Measurements from ENCODE around the gene MGAT4D.
"Not testable (repeated sequence)": the region's sequence is repeated elsewhere in the genome, so short reads cannot be mapped to it uniquely, and the experiment has no call there.

The MGAT4D gene

DNA sequence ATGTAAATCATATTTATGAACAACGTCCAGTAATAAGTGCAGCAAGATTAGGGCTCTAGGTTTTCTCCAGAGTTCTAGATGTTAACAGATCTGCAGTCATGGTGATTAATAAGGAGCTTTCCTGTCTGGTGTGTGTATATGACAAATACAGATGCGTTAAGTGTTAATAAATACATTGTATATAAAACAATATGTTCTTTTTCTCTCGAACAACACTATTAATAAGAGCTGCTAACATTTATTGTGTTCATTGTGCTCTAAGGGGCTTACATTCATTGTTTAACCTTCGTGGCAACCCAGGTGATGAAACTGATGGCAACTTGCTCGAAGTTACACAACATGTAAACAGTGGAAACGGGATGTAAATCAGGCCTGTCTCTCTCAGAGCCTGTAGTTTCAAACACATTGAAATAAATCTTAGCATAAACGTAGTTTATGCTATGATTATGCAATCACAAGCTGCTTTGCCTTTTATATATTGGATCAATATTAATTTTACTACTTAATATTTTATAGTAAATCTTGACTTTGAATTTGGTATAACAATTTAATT lies 70.1 kb downstream of the MGAT4D start:
- no peak for DNase-seq

DNA sequence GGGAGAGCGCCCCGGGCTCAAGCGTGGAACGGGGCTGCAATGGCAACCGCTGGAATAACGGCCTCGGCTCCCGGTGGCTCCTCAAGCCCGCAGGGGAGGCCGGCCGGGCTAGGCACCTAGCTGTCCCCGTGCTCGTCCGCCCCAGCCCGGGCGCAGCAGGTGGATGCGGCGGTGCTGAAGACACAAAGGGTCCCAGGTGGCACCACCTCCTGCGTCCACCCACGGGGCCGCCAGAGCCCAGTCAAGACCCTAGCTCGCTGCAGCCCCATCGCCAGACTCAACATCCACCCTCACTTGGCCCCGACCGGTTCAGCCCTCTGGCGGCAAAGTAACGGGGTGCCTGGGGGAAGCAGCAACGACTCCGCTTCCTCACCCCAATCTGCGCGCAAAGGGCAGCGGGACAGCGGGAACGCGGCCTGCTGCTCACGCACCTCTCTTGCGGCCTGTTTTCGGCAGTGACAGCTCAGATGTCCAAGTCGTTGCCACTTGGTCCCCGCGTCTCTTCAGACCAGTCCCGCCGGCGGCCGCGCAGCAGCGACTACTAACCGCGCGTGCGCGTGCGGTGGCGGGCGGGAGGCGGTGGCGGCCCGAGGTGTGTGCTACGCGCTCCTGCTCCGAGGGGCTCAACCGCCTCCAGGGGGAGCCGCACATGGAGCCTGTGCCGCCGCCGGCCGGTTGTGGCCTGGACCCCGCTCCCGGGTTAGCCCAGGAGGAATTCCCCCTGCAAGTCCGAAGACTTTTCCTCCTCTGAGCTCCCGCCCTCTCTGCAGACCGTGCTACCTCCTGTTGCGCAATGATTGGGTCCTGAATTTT lies 70.8 kb downstream of the MGAT4D start, which contains the start of gene CLGN:
Gene CLGN, minus strand, starts transcription at position 543 of the 813 bp plus-strand sequence. CDS start 14,570 bp downstream, outside the sequence.
- no peak for DNase-seq

DNA sequence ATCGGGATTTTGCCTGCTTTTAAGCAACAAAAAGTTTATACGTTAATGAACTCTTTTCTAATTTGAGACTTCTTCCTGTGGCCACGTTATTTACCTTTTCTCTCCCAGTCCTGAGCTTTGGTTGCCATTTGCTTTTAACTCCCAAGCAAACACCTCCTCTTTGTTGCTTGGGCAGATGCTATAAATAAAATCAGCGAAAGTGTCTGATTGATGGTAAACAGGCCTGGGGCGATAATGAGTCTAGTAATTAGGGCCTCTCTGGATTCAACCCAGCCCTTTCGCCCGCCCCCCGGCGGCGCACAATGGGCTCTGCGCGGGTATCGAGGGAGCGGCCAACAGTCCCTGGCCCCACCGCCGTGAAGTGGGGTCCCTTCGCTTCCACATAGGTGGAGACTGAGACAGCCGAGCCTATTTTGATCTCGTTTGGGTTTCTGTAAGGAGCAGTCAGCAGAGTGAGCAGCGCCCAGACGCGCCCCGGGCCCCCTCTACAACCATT lies 71.4 kb downstream of the MGAT4D start:
- no peak for DNase-seq

DNA sequence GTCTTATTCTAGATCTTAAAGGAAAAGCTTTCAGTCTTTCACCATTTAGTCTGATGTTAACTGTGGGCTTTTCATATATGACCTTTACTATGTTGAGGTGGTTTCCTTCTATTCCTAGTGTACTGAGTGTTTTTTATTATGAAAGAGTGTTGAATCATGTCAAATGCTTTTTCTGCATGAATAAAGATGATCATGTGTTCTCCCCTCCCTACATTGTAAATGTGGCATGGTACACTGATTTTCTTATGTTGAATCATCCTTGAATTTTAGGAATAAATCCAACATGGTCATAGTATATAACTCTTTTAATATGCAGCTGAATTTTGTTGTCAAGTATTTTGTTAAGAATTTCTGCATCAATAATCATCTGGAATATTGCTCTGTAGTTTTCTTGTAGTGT lies 75.0 kb downstream of the MGAT4D start:
- no peak for DNase-seq

DNA sequence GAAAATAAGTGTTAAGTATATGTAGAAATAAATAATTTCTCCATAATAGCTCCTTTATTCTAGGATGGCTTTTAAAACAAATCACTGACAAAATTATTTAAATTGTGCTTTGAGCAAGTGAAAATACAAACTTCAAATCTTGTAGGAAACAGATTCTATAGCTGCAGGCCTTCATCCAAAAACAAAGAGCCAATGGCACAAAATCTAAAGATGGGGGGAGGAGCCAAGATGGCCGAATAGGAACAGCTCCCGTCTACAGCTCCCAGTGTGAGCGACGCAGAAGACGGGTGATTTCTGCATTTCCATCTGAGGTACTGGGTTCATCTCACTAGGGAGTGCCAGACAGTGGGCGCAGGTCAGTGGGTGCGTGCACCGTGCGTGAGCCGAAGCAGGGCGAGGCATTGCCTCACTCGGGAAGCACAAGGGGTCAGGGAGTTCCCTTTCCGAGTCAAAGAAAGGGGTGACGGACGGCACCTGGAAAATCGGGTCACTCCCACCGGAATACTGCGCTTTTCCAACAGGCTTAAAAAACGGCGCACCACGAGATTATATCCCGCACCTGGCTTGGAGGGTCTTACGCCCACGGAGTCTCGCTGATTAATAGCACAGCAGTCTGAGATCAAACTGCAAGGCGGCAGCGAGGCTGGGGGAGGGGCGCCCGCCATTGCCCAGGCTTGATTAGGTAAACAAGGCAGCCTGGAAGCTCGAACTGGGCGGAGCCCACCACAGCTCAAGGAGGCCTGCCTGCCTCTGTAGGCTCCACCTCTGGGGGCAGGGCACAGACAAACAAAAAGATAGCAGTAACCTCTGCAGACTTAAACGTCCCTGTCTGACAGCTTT lies 84.7 kb downstream of the MGAT4D start:
- not testable (repeated sequence) for DNase-seq

DNA sequence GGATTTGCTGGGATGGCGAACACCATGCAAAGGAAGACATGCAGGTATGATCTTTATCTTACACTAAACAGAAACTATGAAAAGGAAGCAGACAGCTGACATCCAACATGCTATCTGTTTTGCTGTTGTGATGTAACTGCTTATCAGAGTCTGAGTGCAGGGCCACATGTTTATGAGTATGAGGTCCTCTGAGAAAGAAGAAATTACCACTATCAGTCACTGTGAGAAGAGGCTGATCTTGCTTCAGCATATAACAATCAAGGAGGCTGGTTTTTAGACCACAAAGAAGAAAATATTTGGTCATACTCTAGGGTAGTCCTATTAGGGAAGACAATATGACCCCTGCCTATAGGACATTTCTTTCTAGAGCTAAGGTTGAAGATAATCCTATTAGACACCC lies 89.1 kb downstream of the MGAT4D start:
- DNase-seq: no peak

DNA sequence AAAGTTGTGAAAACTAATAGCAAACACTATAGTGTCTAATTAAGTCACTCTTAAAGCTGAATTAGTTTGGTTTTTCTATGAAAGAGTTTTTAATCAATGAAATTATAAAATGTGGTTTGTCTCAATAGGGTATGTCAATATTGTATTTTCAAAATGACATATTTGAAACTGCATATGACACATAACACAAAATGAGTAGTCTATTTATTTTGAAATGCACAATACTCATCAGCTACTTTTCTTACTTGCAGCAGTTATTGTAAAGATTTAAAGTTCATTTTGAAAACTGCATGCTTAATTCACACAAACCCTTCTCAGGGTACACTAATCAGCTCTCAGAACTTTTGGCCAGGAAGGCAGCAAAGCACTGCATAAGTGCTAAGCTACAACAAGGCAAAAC lies 91.8 kb downstream of the MGAT4D start:
- no peak for DNase-seq

DNA sequence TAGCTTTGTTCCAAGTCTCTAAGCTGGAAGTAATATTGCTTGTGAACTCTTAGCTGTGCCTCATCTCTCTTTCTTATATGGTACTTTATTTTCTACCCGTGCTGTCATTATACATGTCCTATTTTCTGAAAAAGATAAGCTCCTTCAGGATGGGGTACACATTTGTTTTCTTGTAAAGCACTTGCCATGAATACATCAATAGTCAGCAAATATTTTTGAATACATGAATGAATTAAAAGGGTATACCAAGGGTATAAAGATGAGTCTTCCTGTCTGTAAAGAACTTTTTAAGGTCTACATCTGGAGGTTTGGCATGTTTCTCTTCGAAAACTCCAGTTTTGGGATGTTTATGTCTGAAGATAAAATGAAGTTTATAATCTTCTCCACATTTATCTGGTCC lies 98.0 kb downstream of the MGAT4D start:
- DNase-seq: no peak

DNA sequence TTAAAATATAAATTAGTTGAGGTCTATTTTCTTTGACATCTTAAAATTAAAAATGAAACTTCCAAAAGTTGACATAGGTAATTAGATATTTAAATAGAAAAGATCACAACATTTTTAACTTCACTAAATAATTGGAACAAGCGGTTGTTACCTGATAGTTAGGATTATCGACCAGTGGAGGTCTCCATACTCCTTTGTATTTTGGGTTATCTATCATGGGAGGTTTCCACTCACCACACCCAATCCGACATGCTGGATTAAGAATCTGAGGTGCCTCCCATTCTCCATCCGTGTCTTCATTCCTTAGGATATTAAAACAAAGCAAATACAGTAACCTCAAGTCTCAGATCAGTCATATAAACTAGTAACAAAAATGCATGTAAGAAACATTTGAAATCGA lies 102.4 kb downstream of the MGAT4D start:
- DNase-seq: no peak
